ENCODE data around the gene CDK2.
A peak's percentile ranks its signal among the peaks of the same experiment; 100 is the strongest.
"Not testable (repeated sequence)": the region's sequence is repeated elsewhere in the genome, so short reads cannot be mapped to it uniquely, and the experiment has no call there.

CDK2 gene

GRCh38 chr12:55973599-55974307 is 7.1 kb downstream of the CDK2 start, which contains the start of gene RAB5B:
Gene RAB5B, plus strand, starts transcription at chr12:55974078. Its CDS starts 12,883 bp downstream, at chr12:55986961.
- H3K79me2 ChIP-seq, result peaks cover 48% of the 10 kb centered on the region
- H3K4me3 ChIP-seq (ENCODE audit: low read depth, low read length), result peak within 1 kb of the TSS; percentile 97
- TF ChIP-seq CTCF (IDR thresholded peaks at IDR 0.05), result no peak
- no peaks in the 10 kb centered on the region for H3K36me3 ChIP-seq (ENCODE audit: control insufficient read depth, insufficient read depth, low read length)
- H3K27me3 ChIP-seq (ENCODE audit: control insufficient read depth, insufficient read depth, low read length), result no peaks in the 10 kb centered on the region
- peak within 1 kb of the TSS; percentile 96 for H3K9ac ChIP-seq
- H3K9me3 ChIP-seq (ENCODE audit: control insufficient read depth, low read length), result no peaks in the 10 kb centered on the region
- peak within 1 kb of the TSS; percentile 93 for H3K27ac ChIP-seq
- peak within 1 kb of the TSS; percentile 87 for H2AFZ ChIP-seq
- peaks cover 21% of the 10 kb centered on the region for H3K4me1 ChIP-seq
- peak within 1 kb of the TSS; percentile 76 for H3K4me2 ChIP-seq (ENCODE audit: low read length)

GRCh38 chr12:55974308-55974730 is 7.7 kb downstream of the CDK2 start:
- no peaks in the 10 kb centered on the region for H3K27me3 ChIP-seq (ENCODE audit: control insufficient read depth, insufficient read depth, low read length)
- peak overlapping the region; percentile 96 for H3K9ac ChIP-seq
- H3K9me3 ChIP-seq (ENCODE audit: control insufficient read depth, low read length), result no peaks in the 10 kb centered on the region
- no peak for TF ChIP-seq CTCF (IDR thresholded peaks at IDR 0.05)
- peak overlapping the region; percentile 92 for H3K27ac ChIP-seq
- peak overlapping the region; percentile 82 for H2AFZ ChIP-seq
- peaks cover 53% of the 10 kb centered on the region for H3K79me2 ChIP-seq
- H3K36me3 ChIP-seq (ENCODE audit: control insufficient read depth, insufficient read depth, low read length), result no peaks in the 10 kb centered on the region
- H3K4me2 ChIP-seq (ENCODE audit: low read length), result peak overlapping the region; percentile 52
- peaks cover 21% of the 10 kb centered on the region for H3K4me1 ChIP-seq
- peak overlapping the region; percentile 97 for H3K4me3 ChIP-seq (ENCODE audit: low read depth, low read length)

GRCh38 chr12:55978393-55978792 is 11.8 kb downstream of the CDK2 start:
- Histone ChIP-seq H3K36me3 (ENCODE audit: control insufficient read depth, insufficient read depth, low read length) (no peaks in the 10 kb centered on the region), H3K9me3 (ENCODE audit: control insufficient read depth, low read length) (no peaks in the 10 kb centered on the region), H3K4me2 (ENCODE audit: low read length) (no peak overlapping the region), H3K79me2 (peaks cover 64% of the 10 kb centered on the region), H3K27ac (no peak overlapping the region), H3K27me3 (ENCODE audit: control insufficient read depth, insufficient read depth, low read length) (no peaks in the 10 kb centered on the region), H3K4me1 (peaks cover 24% of the 10 kb centered on the region), H3K4me3 (ENCODE audit: low read depth, low read length) (no peak overlapping the region), H3K9ac (no peak overlapping the region), H2AFZ (no peak overlapping the region)
- TF ChIP-seq CTCF (IDR thresholded peaks at IDR 0.05), result no peak

GRCh38 chr12:55979069-55979468 is 12.4 kb downstream of the CDK2 start:
- H3K4me3 ChIP-seq (ENCODE audit: low read depth, low read length), result no peak overlapping the region
- H3K9ac ChIP-seq, result no peak overlapping the region
- H3K4me2 ChIP-seq (ENCODE audit: low read length), result no peak overlapping the region
- no peaks in the 10 kb centered on the region for H3K9me3 ChIP-seq (ENCODE audit: control insufficient read depth, low read length)
- no peak overlapping the region for H3K27ac ChIP-seq
- peaks cover 24% of the 10 kb centered on the region for H3K4me1 ChIP-seq
- no peaks in the 10 kb centered on the region for H3K27me3 ChIP-seq (ENCODE audit: control insufficient read depth, insufficient read depth, low read length)
- no peak overlapping the region for H2AFZ ChIP-seq
- peaks cover 62% of the 10 kb centered on the region for H3K79me2 ChIP-seq
- H3K36me3 ChIP-seq (ENCODE audit: control insufficient read depth, insufficient read depth, low read length), result no peaks in the 10 kb centered on the region
- TF ChIP-seq CTCF (IDR thresholded peaks at IDR 0.05), result no peak

- not testable (repeated sequence) for H2AFZ ChIP-seq; H3K4me3 ChIP-seq (ENCODE audit: low read depth, low read length); H3K27ac ChIP-seq; H3K36me3 ChIP-seq (ENCODE audit: control insufficient read depth, insufficient read depth, low read length); H3K4me2 ChIP-seq (ENCODE audit: low read length); H3K9me3 ChIP-seq (ENCODE audit: control insufficient read depth, low read length); H3K27me3 ChIP-seq (ENCODE audit: control insufficient read depth, insufficient read depth, low read length); H3K9ac ChIP-seq
- H3K79me2 ChIP-seq, result peaks cover 34% of the 10 kb centered on the region
- peaks cover 11% of the 10 kb centered on the region for H3K4me1 ChIP-seq
These were observed 15.3 kb downstream of the CDK2 start for GRCh38 chr12:55981882-55982281.
